K562 (cell line): ENCODE measurements around the gene ARL3. TPM values are rescaled to one million over a fixed set of nuclear protein-coding genes. Genes with fewer than 3 reads are reported as not detected.

Source experiments
- CBX8 ChIP-seq: fragments of 200-600 bp; sonication (generic); IDR thresholded peaks from 2 replicates; pipeline ENCODE4 v1.6.1; 2012; ENCODE audit warnings: borderline replicate concordance, mixed run types, low read depth, mild to moderate bottlenecking, moderate library complexity, mixed read lengths, low read length, control low read depth, inconsistent platforms; ENCODE audit not compliant: poor library complexity, severe bottlenecking; ENCODE audit errors: extremely low read depth
- CTBP1 ChIP-seq: fragments of 450-650 bp; IDR thresholded peaks from 2 replicates; pipeline ENCODE4 v1.6.1; 2016; ENCODE audit warnings: borderline replicate concordance
- FOS ChIP-seq: IDR thresholded peaks from 3 replicates; pipeline ENCODE4 v1.6.1; 2011; ENCODE audit not compliant: insufficient read length; ENCODE audit errors: extremely low read depth
- HDAC2 ChIP-seq: fragments of 450-650 bp; IDR thresholded peaks from 2 replicates; pipeline ENCODE4 v1.6.1; 2016; ENCODE audit warnings: mild to moderate bottlenecking
- LCOR ChIP-seq: sonication (generic); formaldehyde crosslinking; IDR thresholded peaks from 2 replicates; pipeline ENCODE4 v1.8.0; 2022; ENCODE audit warnings: mild to moderate bottlenecking, missing genetic modification reagents
- NFIX ChIP-seq: fragments of 250-450 bp; sonication (Bioruptor Pico); IDR thresholded peaks from 2 replicates; pipeline ENCODE4 v1.4.0; 2020; ENCODE audit warnings: low read depth, mild to moderate bottlenecking, moderate library complexity
- RBM14 ChIP-seq: fragments of 200-400 bp; formaldehyde crosslinking; IDR thresholded peaks from 2 replicates; pipeline ENCODE4 v1.6.1; 2018; ENCODE audit warnings: low read depth, mild to moderate bottlenecking, low read length, moderate library complexity, borderline replicate concordance; ENCODE audit not compliant: insufficient read depth
- SNIP1 ChIP-seq: fragments of 450-650 bp; IDR thresholded peaks from 2 replicates; pipeline ENCODE4 v1.7.1; 2017; ENCODE audit warnings: low read depth, mild to moderate bottlenecking
- STAT5A ChIP-seq: IDR thresholded peaks from 2 replicates; pipeline ENCODE4 v1.6.1; 2012; ENCODE audit warnings: low read length, inconsistent platforms, borderline replicate concordance
- polyA plus RNA-seq, 8 experiments: library from polyadenylated mRNA; depleted of rRNA in 4 of 8; stranded (reverse) in 5 of 8; unstranded in 3 of 8; fragments of >200 nt; fragmentation: Nextera tagmentation in 2 of 8; fragmentation: Illumina TruSeq in 1 of 8; extraction: Ambion mirVana in 2 of 8; extraction: Trizol in 1 of 8; gene quantifications; 2 replicates each; pipeline versions ENCODE4 v1.2.1 to v1.2.3, GENCODE V29; 2011 to 2014; ENCODE audit warnings: inconsistent platforms in 1 of 8, missing spikeins in 1 of 8
- total RNA-seq, 7 experiments: library from RNA; depleted of rRNA in 6 of 7; stranded (reverse); fragments of >200 nt in 6 of 7; fragmentation: Illumina TruSeq in 2 of 7; extraction: Trizol in 2 of 7; gene quantifications; 2 replicates each; pipeline versions ENCODE4 v1.2.1 to v1.2.3, GENCODE V29; 2011 to 2021; ENCODE audit warnings: low replicate concordance in 1 of 7
- TF ChIP-seq, protein P1 (sequence below): fragments of 450-650 bp; IDR thresholded peaks from 2 replicates; pipeline ENCODE4 v1.6.1; 2016; ENCODE audit warnings: low read depth
- TF ChIP-seq, protein P2 (sequence below), 2 experiments: fragments of 450-650 bp; IDR thresholded peaks; 2 replicates each; pipeline ENCODE4 v1.6.1; 2018; ENCODE audit warnings: mild to moderate bottlenecking in 2 of 2, low read depth in 1 of 2; ENCODE audit not compliant: partially characterized antibody in 2 of 2

ARL3 gene
- total and polyA plus RNA-seq, 9 of the 15 experiments (the other 6 are each of a cell fraction or from before 2014, with no cell fraction given): 2.9 to 8.9 (median 4.8) TPM

DNA sequence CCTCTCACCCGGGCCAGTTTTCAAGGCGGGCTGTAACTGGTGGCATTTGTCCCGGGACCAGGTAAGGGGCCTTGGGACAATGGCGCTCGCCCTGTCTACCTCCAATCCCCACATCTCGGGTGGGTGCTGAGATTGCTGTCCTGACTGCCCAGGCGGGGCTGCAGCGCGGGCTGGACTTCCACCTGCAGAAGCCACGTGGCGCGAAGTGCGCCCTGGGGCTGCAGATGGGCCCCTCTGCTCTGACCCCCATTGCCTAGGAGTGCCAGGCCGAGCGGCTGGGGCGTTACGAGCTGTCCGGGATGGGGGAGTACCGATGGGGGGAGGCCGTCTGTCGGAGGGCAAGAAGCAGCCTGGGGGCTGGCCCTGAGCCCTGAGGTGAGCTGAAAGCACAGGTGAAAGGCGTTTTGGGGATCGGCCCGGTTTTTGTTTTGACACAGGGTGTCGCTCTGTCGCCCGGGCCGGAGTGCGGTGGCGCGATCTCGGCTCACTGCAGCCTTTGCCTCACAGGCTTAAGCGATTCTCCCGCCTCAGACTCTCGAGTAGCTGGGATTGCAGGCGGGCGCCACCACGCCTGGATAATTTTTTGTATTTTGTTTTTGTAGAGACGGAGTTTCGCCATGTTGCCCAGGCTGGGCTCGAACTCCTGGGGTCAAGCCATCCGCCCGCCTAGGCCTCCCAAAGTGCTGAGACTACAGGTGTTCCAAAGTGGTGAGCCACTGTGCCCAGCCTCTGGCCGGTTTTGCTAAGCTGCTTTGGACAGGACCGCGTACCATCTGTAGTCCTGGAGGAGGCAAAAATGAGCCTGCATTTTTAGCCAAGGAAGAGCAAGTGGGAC is 641 bp upstream of the ARL3 start, which contains the start of gene SFXN2 (continued):
- TF ChIP-seq RBM14: no peak
- peak; percentile 47; the same call in 1 of the 2 replicates for TF ChIP-seq CTBP1
- no peak for TF ChIP-seq STAT5A
- peak; percentile 63; the same call in 1 of the 2 replicates for TF ChIP-seq LCOR (CRISPR knock-in tag)
- TF ChIP-seq HDAC2: peak; percentile 83
- no peak for TF ChIP-seq CBX8
- no peak for TF ChIP-seq SNIP1
- TF ChIP-seq, protein P1, sequence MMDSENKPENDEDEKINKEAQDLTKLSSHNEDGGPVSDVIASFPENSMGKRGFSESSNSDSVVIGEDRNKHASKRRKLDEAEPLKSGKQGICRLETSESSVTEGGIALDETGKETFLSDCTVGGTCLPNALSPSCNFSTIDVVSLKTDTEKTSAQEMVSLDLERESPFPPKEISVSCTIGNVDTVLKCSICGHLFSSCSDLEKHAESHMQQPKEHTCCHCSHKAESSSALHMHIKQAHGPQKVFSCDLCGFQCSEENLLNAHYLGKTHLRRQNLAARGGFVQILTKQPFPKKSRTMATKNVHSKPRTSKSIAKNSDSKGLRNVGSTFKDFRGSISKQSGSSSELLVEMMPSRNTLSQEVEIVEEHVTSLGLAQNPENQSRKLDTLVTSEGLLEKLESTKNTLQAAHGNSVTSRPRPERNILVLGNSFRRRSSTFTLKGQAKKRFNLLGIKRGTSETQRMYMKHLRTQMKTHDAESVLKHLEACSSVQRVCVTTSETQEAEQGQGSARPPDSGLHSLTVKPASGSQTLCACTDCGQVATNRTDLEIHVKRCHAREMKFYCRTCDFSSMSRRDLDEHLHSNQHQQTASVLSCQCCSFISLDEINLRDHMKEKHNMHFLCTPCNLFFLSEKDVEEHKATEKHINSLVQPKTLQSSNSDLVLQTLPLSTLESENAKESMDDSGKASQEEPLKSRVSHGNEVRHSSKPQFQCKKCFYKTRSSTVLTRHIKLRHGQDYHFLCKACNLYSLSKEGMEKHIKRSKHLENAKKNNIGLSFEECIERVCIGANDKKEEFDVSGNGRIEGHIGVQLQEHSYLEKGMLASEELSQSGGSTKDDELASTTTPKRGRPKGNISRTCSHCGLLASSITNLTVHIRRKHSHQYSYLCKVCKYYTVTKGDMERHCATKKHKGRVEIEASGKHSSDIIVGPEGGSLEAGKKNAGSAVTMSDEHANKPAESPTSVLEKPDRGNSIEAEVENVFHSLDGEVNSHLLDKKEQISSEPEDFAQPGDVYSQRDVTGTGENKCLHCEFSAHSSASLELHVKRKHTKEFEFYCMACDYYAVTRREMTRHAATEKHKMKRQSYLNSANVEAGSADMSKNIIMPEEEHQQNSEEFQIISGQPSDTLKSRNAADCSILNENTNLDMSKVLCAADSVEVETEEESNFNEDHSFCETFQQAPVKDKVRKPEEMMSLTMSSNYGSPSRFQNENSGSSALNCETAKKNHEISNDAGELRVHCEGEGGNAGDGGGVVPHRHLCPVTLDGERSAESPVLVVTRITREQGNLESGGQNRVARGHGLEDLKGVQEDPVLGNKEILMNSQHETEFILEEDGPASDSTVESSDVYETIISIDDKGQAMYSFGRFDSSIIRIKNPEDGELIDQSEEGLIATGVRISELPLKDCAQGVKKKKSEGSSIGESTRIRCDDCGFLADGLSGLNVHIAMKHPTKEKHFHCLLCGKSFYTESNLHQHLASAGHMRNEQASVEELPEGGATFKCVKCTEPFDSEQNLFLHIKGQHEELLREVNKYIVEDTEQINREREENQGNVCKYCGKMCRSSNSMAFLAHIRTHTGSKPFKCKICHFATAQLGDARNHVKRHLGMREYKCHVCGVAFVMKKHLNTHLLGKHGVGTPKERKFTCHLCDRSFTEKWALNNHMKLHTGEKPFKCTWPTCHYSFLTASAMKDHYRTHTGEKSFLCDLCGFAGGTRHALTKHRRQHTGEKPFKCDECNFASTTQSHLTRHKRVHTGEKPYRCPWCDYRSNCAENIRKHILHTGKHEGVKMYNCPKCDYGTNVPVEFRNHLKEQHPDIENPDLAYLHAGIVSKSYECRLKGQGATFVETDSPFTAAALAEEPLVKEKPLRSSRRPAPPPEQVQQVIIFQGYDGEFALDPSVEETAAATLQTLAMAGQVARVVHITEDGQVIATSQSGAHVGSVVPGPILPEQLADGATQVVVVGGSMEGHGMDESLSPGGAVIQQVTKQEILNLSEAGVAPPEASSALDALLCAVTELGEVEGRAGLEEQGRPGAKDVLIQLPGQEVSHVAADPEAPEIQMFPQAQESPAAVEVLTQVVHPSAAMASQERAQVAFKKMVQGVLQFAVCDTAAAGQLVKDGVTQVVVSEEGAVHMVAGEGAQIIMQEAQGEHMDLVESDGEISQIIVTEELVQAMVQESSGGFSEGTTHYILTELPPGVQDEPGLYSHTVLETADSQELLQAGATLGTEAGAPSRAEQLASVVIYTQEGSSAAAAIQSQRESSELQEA: no peak; the same call in 1 of the 2 replicates
- no peak for TF ChIP-seq NFIX (CRISPR knock-in tag)
- TF ChIP-seq, protein P2, sequence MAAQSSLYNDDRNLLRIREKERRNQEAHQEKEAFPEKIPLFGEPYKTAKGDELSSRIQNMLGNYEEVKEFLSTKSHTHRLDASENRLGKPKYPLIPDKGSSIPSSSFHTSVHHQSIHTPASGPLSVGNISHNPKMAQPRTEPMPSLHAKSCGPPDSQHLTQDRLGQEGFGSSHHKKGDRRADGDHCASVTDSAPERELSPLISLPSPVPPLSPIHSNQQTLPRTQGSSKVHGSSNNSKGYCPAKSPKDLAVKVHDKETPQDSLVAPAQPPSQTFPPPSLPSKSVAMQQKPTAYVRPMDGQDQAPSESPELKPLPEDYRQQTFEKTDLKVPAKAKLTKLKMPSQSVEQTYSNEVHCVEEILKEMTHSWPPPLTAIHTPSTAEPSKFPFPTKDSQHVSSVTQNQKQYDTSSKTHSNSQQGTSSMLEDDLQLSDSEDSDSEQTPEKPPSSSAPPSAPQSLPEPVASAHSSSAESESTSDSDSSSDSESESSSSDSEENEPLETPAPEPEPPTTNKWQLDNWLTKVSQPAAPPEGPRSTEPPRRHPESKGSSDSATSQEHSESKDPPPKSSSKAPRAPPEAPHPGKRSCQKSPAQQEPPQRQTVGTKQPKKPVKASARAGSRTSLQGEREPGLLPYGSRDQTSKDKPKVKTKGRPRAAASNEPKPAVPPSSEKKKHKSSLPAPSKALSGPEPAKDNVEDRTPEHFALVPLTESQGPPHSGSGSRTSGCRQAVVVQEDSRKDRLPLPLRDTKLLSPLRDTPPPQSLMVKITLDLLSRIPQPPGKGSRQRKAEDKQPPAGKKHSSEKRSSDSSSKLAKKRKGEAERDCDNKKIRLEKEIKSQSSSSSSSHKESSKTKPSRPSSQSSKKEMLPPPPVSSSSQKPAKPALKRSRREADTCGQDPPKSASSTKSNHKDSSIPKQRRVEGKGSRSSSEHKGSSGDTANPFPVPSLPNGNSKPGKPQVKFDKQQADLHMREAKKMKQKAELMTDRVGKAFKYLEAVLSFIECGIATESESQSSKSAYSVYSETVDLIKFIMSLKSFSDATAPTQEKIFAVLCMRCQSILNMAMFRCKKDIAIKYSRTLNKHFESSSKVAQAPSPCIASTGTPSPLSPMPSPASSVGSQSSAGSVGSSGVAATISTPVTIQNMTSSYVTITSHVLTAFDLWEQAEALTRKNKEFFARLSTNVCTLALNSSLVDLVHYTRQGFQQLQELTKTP (IDR thresholded peaks at IDR 0.05; ENCODE audit: low read depth in 1 of 2, partially characterized antibody in 2 of 2): no peak
- TF ChIP-seq FOS: no peak
